Measurements from ENCODE around the gene COMT.

The COMT gene

GRCh38 chr22:19942157-19943081 is 847 bp downstream of the COMT start:
- Histone ChIP-seq H3K4me3 (ENCODE audit: extremely low read depth, insufficient read depth, low read length, poor library complexity, severe bottlenecking) (peak overlapping the region; percentile 58), H3K27ac (ENCODE audit: low read depth, low read length, severe bottlenecking) (peak overlapping the region; percentile 97)

GRCh38 chr22:19943082-19944026 is 1.8 kb downstream of the COMT start:
- Histone ChIP-seq H3K4me1 (ENCODE audit: control insufficient read depth, insufficient read depth, low read length, poor library complexity, severe bottlenecking) (peaks cover 21% of the 10 kb centered on the region), H3K4me3 (ENCODE audit: extremely low read depth, insufficient read depth, low read length, poor library complexity, severe bottlenecking) (peak overlapping the region; percentile 58), H3K27ac (ENCODE audit: low read depth, low read length, severe bottlenecking) (peak overlapping the region; percentile 97), H3K36me3 (ENCODE audit: control insufficient read depth, insufficient read depth, low read length) (no peaks in the 10 kb centered on the region), H3K9me3 (ENCODE audit: control insufficient read depth, low read length) (no peaks in the 10 kb centered on the region)
- 61 to 80% methylated on average over 3 to 7 of the region's 11 CpGs for WGBS, 2 experiments (ENCODE audit: insufficient coverage in 2 of 2)

More at GRCh38 chr22:19942157-19943081, 847 bp downstream of the COMT start:
- 21 to 26% methylated on average over 6 to 8 of the region's 8 CpGs for WGBS, 2 experiments (ENCODE audit: insufficient coverage in 2 of 2)
- peaks cover 21% of the 10 kb centered on the region for H3K4me1 ChIP-seq (ENCODE audit: control insufficient read depth, insufficient read depth, low read length, poor library complexity, severe bottlenecking)
- H3K9me3 ChIP-seq (ENCODE audit: control insufficient read depth, low read length), result peaks cover 5% of the 10 kb centered on the region
- peaks cover 3% of the 10 kb centered on the region for H3K36me3 ChIP-seq (ENCODE audit: control insufficient read depth, insufficient read depth, low read length)

GRCh38 chr22:19948057-19948760 is 6.6 kb downstream of the COMT start:
- H3K27ac ChIP-seq (ENCODE audit: low read depth, low read length, severe bottlenecking), result no peak overlapping the region
- 85 to 94% methylated on average over 7 to 9 of the region's 9 CpGs for WGBS, 2 experiments (ENCODE audit: insufficient coverage in 2 of 2)

GRCh38 chr22:19951346-19951745 is 9.8 kb downstream of the COMT start:
- H3K4me3 ChIP-seq (ENCODE audit: extremely low read depth, insufficient read depth, low read length, poor library complexity, severe bottlenecking), result no peak overlapping the region
- no peaks in the 10 kb centered on the region for H3K9me3 ChIP-seq (ENCODE audit: control insufficient read depth, low read length)
- WGBS, 2 experiments (ENCODE audit: insufficient coverage in 2 of 2), result 95% methylated on average over 12 of the region's 13 CpGs
- peaks cover 6% of the 10 kb centered on the region for H3K36me3 ChIP-seq (ENCODE audit: control insufficient read depth, insufficient read depth, low read length)
- peaks cover 15% of the 10 kb centered on the region for H3K4me1 ChIP-seq (ENCODE audit: control insufficient read depth, insufficient read depth, low read length, poor library complexity, severe bottlenecking)
- H3K27ac ChIP-seq (ENCODE audit: low read depth, low read length, severe bottlenecking), result no peak overlapping the region

More at GRCh38 chr22:19948057-19948760, 6.6 kb downstream of the COMT start:
- Histone ChIP-seq H3K36me3 (ENCODE audit: control insufficient read depth, insufficient read depth, low read length) (peaks cover 6% of the 10 kb centered on the region), H3K9me3 (ENCODE audit: control insufficient read depth, low read length) (no peaks in the 10 kb centered on the region), H3K4me3 (ENCODE audit: extremely low read depth, insufficient read depth, low read length, poor library complexity, severe bottlenecking) (no peak overlapping the region), H3K4me1 (ENCODE audit: control insufficient read depth, insufficient read depth, low read length, poor library complexity, severe bottlenecking) (peaks cover 24% of the 10 kb centered on the region)

GRCh38 chr22:19955241-19956128 is 13.9 kb downstream of the COMT start:
- no peaks in the 10 kb centered on the region for H3K9me3 ChIP-seq (ENCODE audit: control insufficient read depth, low read length)
- 93 to 96% methylated on average over 16 to 17 of the region's 19 CpGs for WGBS, 2 experiments (ENCODE audit: insufficient coverage in 2 of 2)
- peaks cover 3% of the 10 kb centered on the region for H3K36me3 ChIP-seq (ENCODE audit: control insufficient read depth, insufficient read depth, low read length)
- no peak overlapping the region for H3K4me3 ChIP-seq (ENCODE audit: extremely low read depth, insufficient read depth, low read length, poor library complexity, severe bottlenecking)
- H3K27ac ChIP-seq (ENCODE audit: low read depth, low read length, severe bottlenecking), result no peak overlapping the region
- peaks cover 11% of the 10 kb centered on the region for H3K4me1 ChIP-seq (ENCODE audit: control insufficient read depth, insufficient read depth, low read length, poor library complexity, severe bottlenecking)

GRCh38 chr22:19957445-19957844 is 15.9 kb downstream of the COMT start:
- H3K36me3 ChIP-seq (ENCODE audit: control insufficient read depth, insufficient read depth, low read length), result no peaks in the 10 kb centered on the region
- no peak overlapping the region for H3K4me3 ChIP-seq (ENCODE audit: extremely low read depth, insufficient read depth, low read length, poor library complexity, severe bottlenecking)
- H3K4me1 ChIP-seq (ENCODE audit: control insufficient read depth, insufficient read depth, low read length, poor library complexity, severe bottlenecking), result peaks cover 7% of the 10 kb centered on the region
- 92 to 95% methylated on average over 7 to 9 of the region's 9 CpGs for WGBS, 2 experiments (ENCODE audit: insufficient coverage in 2 of 2)
- no peak overlapping the region for H3K27ac ChIP-seq (ENCODE audit: low read depth, low read length, severe bottlenecking)
- no peaks in the 10 kb centered on the region for H3K9me3 ChIP-seq (ENCODE audit: control insufficient read depth, low read length)

- Histone ChIP-seq H3K27ac (ENCODE audit: low read depth, low read length, severe bottlenecking) (no peak overlapping the region), H3K9me3 (ENCODE audit: control insufficient read depth, low read length) (no peaks in the 10 kb centered on the region), H3K4me3 (ENCODE audit: extremely low read depth, insufficient read depth, low read length, poor library complexity, severe bottlenecking) (peak overlapping the region; percentile 23), H3K36me3 (ENCODE audit: control insufficient read depth, insufficient read depth, low read length) (no peaks in the 10 kb centered on the region), H3K4me1 (ENCODE audit: control insufficient read depth, insufficient read depth, low read length, poor library complexity, severe bottlenecking) (peaks cover 14% of the 10 kb centered on the region)
- 82 to 92% methylated on average over 9 to 12 of the region's 19 CpGs for WGBS, 2 experiments (ENCODE audit: insufficient coverage in 2 of 2)
These were observed 16.8 kb downstream of the COMT start for GRCh38 chr22:19958083-19959042.

GRCh38 chr22:19959043-19959586 is 17.5 kb downstream of the COMT start:
- Histone ChIP-seq H3K9me3 (ENCODE audit: control insufficient read depth, low read length) (no peaks in the 10 kb centered on the region), H3K4me3 (ENCODE audit: extremely low read depth, insufficient read depth, low read length, poor library complexity, severe bottlenecking) (peak overlapping the region; percentile 23), H3K27ac (ENCODE audit: low read depth, low read length, severe bottlenecking) (peak overlapping the region; percentile 45), H3K36me3 (ENCODE audit: control insufficient read depth, insufficient read depth, low read length) (no peaks in the 10 kb centered on the region), H3K4me1 (ENCODE audit: control insufficient read depth, insufficient read depth, low read length, poor library complexity, severe bottlenecking) (peaks cover 14% of the 10 kb centered on the region)
- 30 to 49% methylated on average over 11 to 18 of the region's 30 CpGs for WGBS, 2 experiments (ENCODE audit: insufficient coverage in 2 of 2)
